ENCODE data around the gene TFB2M. TPM values are rescaled to one million over a fixed set of nuclear protein-coding genes. Genes with fewer than 3 reads are reported as not detected.

The TFB2M gene
- total RNA-seq, 1 experiment from 2014 or later: 27.7 TPM

DNA sequence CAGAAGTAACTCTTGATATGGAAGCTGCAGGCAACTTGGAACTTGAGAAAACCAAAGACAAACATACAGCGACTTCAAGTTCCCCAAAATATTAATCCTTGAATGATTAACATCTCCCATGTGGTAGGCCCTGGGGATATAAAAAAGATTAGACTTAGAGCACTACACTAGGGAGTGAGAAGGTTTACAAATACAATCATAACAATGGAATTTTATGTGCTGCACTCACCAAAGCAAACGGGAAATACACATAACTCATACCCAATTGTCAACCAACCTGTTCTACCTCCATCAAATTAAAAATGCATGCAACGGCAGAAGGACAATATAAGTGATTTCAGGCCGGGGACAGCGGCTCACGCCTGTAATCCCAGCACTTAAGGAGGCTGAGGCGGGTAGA, 62.7 kb downstream of the TFB2M start:
- Mint-ChIP-seq H3K27me3 (ENCODE audit: low read depth) (peaks cover 2% of the 10 kb centered on the region), H3K9me3 (no peaks in the 10 kb centered on the region), H3K4me3 (no peak overlapping the region), H3K36me3 (ENCODE audit: insufficient read depth in 1 of 3, low read depth in 3 of 3) (no peaks in the 10 kb centered on the region; a peak in 2 of 7 replicates), H3K27ac (no peak overlapping the region), H3K4me1 (peaks cover 13 to 15% of the 10 kb centered on the region in 2 experiments)
- peaks cover 4% of the 10 kb centered on the region for H3K79me1 ChIP-seq (ENCODE audit: insufficient read depth, low read depth, low read length, poor library complexity, severe bottlenecking)
- no peak overlapping the region for H3T11ph ChIP-seq (ENCODE audit: low read length)
- H3K9ac ChIP-seq (ENCODE audit: extremely low read depth, insufficient read length, low read length): no peak overlapping the region
- H4K8ac ChIP-seq (replicated peaks; ENCODE audit: insufficient read length, low read depth, low read length): no peak overlapping the region
- no peak overlapping the region for H3K4ac ChIP-seq (ENCODE audit: low read depth, low read length)
- no peaks in the 10 kb centered on the region for H3K79me2 ChIP-seq (ENCODE audit: insufficient read depth, low read length)
- no peaks in the 10 kb centered on the region for H3K9me3 ChIP-seq (ENCODE audit: control insufficient read depth, low read depth, low read length)
- no peak overlapping the region for H4K91ac ChIP-seq (ENCODE audit: insufficient read length, low read depth, low read length)
- no peaks in the 10 kb centered on the region for H3K23me2 ChIP-seq (ENCODE audit: insufficient read length, low read depth, low read length, poor library complexity, severe bottlenecking)
- H2BK20ac ChIP-seq (ENCODE audit: low read depth, low read length, poor library complexity, severe bottlenecking): no peak overlapping the region
- no peak overlapping the region for H2BK120ac ChIP-seq (ENCODE audit: low read depth, low read length, poor library complexity, severe bottlenecking)
- H3K4me1 ChIP-seq (ENCODE audit: insufficient read depth, low read length): no peaks in the 10 kb centered on the region
- H4K5ac ChIP-seq (ENCODE audit: insufficient read length, low read depth, low read length): no peak overlapping the region
- H3K18ac ChIP-seq (ENCODE audit: insufficient read length, low read depth, low read length): no peak overlapping the region
- no peak overlapping the region for H2AFZ ChIP-seq (ENCODE audit: low read length)
- no CpG with 5 or more reads among the region's 7 CpGs for WGBS (ENCODE audit: extremely low coverage, insufficient read length, low lambda C conversion rate)
- H4K20me1 ChIP-seq (ENCODE audit: control insufficient read depth, insufficient read depth, insufficient read length): no peaks in the 10 kb centered on the region
- H3K27ac ChIP-seq (ENCODE audit: insufficient read length, low read depth, low read length): no peak overlapping the region
- no peak overlapping the region for H3K56ac ChIP-seq (ENCODE audit: insufficient read length, low read depth, low read length)
- no peak for DNase-seq
- no peak overlapping the region for H2BK15ac ChIP-seq (ENCODE audit: low read depth, low read length)
- H3K23ac ChIP-seq (ENCODE audit: insufficient read length, low read depth, low read length): no peak overlapping the region
- no peak overlapping the region for H2AK5ac ChIP-seq (ENCODE audit: insufficient read length, low read length)
- no peaks in the 10 kb centered on the region; the same call in 1 of the 2 replicates for H3K27me3 ChIP-seq (ENCODE audit: insufficient read depth, low read length)
- H3K14ac ChIP-seq (ENCODE audit: insufficient read depth, low read length): no peak overlapping the region
- no peak overlapping the region for H2BK5ac ChIP-seq (ENCODE audit: insufficient read length, low read length)
- H3K4me2 ChIP-seq (ENCODE audit: insufficient read depth, insufficient read length, low read length): no peak overlapping the region
- TF ChIP-seq, protein P1, sequence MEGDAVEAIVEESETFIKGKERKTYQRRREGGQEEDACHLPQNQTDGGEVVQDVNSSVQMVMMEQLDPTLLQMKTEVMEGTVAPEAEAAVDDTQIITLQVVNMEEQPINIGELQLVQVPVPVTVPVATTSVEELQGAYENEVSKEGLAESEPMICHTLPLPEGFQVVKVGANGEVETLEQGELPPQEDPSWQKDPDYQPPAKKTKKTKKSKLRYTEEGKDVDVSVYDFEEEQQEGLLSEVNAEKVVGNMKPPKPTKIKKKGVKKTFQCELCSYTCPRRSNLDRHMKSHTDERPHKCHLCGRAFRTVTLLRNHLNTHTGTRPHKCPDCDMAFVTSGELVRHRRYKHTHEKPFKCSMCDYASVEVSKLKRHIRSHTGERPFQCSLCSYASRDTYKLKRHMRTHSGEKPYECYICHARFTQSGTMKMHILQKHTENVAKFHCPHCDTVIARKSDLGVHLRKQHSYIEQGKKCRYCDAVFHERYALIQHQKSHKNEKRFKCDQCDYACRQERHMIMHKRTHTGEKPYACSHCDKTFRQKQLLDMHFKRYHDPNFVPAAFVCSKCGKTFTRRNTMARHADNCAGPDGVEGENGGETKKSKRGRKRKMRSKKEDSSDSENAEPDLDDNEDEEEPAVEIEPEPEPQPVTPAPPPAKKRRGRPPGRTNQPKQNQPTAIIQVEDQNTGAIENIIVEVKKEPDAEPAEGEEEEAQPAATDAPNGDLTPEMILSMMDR (conservative IDR thresholded peaks at IDR 0.05): no peak
- no peak overlapping the region for H2BK12ac ChIP-seq (ENCODE audit: insufficient read length, low read depth, low read length)

Data from H9 (cell line).